Left lung (tissue), 10 donors: ENCODE measurements around the gene DAAM1. TPM values are rescaled to one million over a fixed set of nuclear protein-coding genes. Genes with fewer than 3 reads are reported as not detected.

Experiments
- ATAC-seq: fragments of 200-7000 bp; cut with Tn5 transposase; one replicate; pipeline ENCODE4 v1.9.1; 2020; ENCODE audit warnings: moderate library complexity
- DNase-seq, 4 donors: peaks; one replicate each; pipeline ENCODE4 v3.0.0-alpha.2; 2013 to 2020
- H3K27ac ChIP-seq, 2 donors: fragments of 200-600 bp; sonication (generic) in 1 of 2; one replicate each; pipeline versions ENCODE4 v1.5.0 to v1.8.0; 2020 to 2021
- H3K27me3 ChIP-seq, 2 donors: fragments of 200-600 bp; sonication (generic) in 1 of 2; one replicate each; pipeline versions ENCODE4 v1.5.0 to v1.8.0; 2020 to 2021
- H3K36me3 ChIP-seq, 2 donors: fragments of 200-600 bp; sonication (generic) in 1 of 2; one replicate each; pipeline versions ENCODE4 v1.5.0 to v1.8.0; 2020 to 2021
- H3K4me1 ChIP-seq, 2 donors: fragments of 200-600 bp; one replicate each; pipeline ENCODE4 v1.8.0; 2021
- H3K4me3 ChIP-seq, 2 donors: fragments of 200-600 bp; sonication (generic) in 1 of 2; one replicate each; pipeline versions ENCODE4 v1.5.0 to v1.8.0; 2020 to 2021; ENCODE audit warnings: mild to moderate bottlenecking in 1 of 2
- H3K9me3 ChIP-seq, 2 donors: fragments of 200-600 bp; sonication (generic) in 1 of 2; one replicate each; pipeline versions ENCODE4 v1.5.0 to v1.8.0; 2020 to 2021
- CTCF ChIP-seq, 2 donors: fragments of 200-600 bp; sonication (generic) in 1 of 2; IDR thresholded peaks; one replicate each; pipeline versions ENCODE4 v1.5.0 to v1.8.0; 2021; ENCODE audit warnings: antibody characterized with exemption in 2 of 2
- intact Hi-C, 2 donors: fragments of 100-400 bp; cut with DNase I; formaldehyde crosslinking; loops; one replicate each; pipeline versions ENCODE4 v1.11.2 to v1.14.2; 2022
- polyA plus RNA-seq, 6 donors: library from polyadenylated mRNA; unstranded; fragments of 120-200 nt; gene quantifications; one replicate each; pipeline ENCODE4 v1.2.1, GENCODE V29; 2013; ENCODE audit not compliant: insufficient read length in 6 of 6
- total RNA-seq, 2 donors: library from RNA; stranded (reverse); fragmentation: NEBNext Ultra II Directional; extraction: Animal tissue kit (Norgen Biotek cat#: 25700); gene quantifications; one replicate each; pipeline ENCODE4 v1.2.1, GENCODE V29; 2021
- donor health status: DM: no; HTN: yes; CAD: no.
- donor health status: DM: no; HTN: no; CAD: no.

DAAM1 gene
- total and polyA plus RNA-seq, 8 donors, result 47.5 to 68.4 (median 51.0) TPM

DNA sequence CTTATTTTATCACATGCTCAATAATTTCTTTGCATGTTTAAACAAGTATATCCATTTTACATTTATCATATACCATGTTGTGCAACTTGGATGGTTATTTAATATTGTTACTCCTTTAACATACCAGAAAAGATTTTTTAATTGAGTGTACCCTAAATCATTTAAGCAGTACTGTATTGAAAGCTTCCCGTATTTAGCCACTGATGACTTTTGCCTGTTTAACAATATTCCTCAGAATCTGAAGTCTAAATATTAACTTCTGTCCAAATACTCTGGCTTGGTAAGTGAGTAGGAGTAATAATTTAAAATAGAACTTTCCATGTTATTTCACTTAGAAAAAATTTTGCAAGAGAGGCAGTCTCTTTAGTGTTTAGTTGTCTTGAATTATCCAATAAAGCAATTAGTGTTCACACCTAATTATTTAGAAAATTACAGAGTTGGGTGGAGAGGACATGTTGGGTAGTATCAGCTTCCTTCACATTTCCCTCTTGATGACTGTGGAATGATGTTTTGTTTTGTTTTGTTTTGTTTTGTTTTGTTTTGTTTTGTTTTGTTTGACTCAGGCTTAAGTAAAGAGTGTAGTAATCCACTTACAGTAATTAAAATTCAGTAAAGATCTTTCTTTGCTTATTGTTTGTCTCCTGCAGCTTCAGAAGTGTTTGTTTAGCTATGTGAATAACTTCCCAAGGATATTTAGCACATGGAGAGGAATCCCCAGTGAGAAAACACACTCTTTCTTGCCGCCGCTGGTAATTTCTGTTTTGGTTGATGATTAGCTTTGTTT is 59.5 kb downstream of the DAAM1 start:
- intact Hi-C loops, result no loop called here
- no peak for TF ChIP-seq CTCF (IDR thresholded peaks at IDR 0.05)
- H3K4me3 ChIP-seq, result no peak overlapping the region
- DNase-seq (peak in 1 of 4 donors; percentile 28), ATAC-seq (no peak)
- H3K36me3 ChIP-seq, result no peaks in the 10 kb centered on the region
- no peaks in the 10 kb centered on the region for H3K9me3 ChIP-seq
- peaks cover 6 to 14% of the 10 kb centered on the region in 2 donors for H3K4me1 ChIP-seq
- H3K27me3 ChIP-seq, result no peaks in the 10 kb centered on the region
- no peak overlapping the region for H3K27ac ChIP-seq

DNA sequence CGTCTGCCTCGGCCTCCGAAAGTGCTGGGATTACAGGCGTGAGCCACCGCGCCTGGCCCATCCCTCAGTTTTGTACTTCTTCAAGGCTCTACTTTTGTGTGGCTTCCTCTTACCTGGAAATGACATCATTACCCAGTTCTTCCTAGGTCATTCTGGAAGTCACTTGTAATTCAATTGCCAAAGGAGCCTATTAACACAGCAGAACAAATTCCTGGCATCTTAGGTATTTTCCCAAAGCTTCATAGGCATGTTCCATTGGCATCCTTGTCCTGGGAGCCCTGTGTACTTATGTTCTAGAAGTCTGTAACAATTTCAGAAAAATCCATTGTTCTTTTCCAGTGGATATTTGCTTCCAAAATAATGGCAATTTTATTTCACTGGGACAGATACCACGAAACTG is 60.6 kb downstream of the DAAM1 start:
- Histone ChIP-seq H3K36me3 (no peaks in the 10 kb centered on the region), H3K27me3 (no peaks in the 10 kb centered on the region), H3K4me3 (no peak overlapping the region), H3K27ac (no peak overlapping the region), H3K4me1 (peaks cover 17 to 25% of the 10 kb centered on the region in 2 donors), H3K9me3 (no peaks in the 10 kb centered on the region)
- no peak for TF ChIP-seq CTCF (IDR thresholded peaks at IDR 0.05)
- intact Hi-C loops, result no loop called here
- DNase-seq (peak in 1 of 4 donors; percentile 17), ATAC-seq (no peak)

- H3K36me3 ChIP-seq, result no peaks in the 10 kb centered on the region
- H3K4me3 ChIP-seq, result no peak overlapping the region
- no peaks in the 10 kb centered on the region for H3K27me3 ChIP-seq
- intact Hi-C loops, result loop anchor here in 1 of 2 donors (10.0 kb wide), 1 partner anchor 57 kb away; no protein-coding TSS in a partner anchor
- TF ChIP-seq CTCF (IDR thresholded peaks at IDR 0.05), result no peak
- ATAC-seq (no peak), DNase-seq (no peak)
- H3K27ac ChIP-seq, result peak overlapping the region in 1 of 2 donors; percentile 84
- H3K9me3 ChIP-seq, result no peaks in the 10 kb centered on the region
- H3K4me1 ChIP-seq, result peaks cover 34 to 43% of the 10 kb centered on the region in 2 donors
These were observed 63.6 kb downstream of the DAAM1 start for GRCh38 chr14:59251811-59252771.

DNA sequence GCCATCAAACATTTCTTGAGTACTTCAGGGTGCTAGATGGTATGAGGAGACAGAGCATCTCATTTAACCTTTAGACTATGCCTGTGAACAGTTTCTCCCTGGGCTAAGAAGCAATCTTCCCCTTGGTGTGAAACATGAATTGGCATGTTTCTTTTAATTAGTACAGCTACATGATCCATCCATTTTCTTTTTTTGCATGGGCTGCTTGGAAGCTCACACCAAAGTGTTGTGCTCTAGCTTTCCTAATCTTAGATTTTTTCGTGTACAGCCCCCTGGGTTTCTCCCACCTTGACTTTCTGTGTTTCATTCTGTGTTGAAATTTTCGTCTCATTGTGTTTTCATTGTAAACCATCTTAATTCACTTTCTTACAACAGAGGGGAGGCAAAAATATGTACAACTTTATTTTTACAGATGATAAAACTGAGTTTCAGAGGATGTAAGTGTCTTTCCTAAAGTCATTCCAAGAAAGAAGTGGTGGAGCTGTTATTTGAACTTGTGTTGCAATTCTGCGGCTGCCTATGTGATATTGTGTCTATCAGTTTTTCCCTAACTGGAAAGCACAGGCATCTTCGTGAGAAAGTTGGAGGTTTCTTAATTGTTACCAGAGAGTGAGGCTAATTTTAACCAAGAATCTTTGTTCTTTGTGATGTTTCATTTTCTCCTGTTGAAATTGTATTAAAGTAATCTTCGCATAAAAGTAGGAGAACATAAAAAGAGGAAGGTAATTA is 64.5 kb downstream of the DAAM1 start:
- Histone ChIP-seq H3K9me3 (no peaks in the 10 kb centered on the region), H3K36me3 (no peaks in the 10 kb centered on the region), H3K27me3 (no peaks in the 10 kb centered on the region), H3K4me3 (no peak overlapping the region), H3K27ac (peak overlapping the region in 1 of 2 donors; percentile 84), H3K4me1 (peaks cover 34 to 37% of the 10 kb centered on the region in 2 donors)
- intact Hi-C loops, result loop anchor here in 1 of 2 donors (10.0 kb wide), 1 partner anchor 58 kb away; no protein-coding TSS in a partner anchor
- DNase-seq (no peak), ATAC-seq (no peak)
- TF ChIP-seq CTCF (IDR thresholded peaks at IDR 0.05), result no peak
